ENCODE data around the gene ZCCHC4. TPM values are rescaled to one million over a fixed set of nuclear protein-coding genes. Genes with fewer than 3 reads are reported as not detected.

ZCCHC4 gene
- total and polyA plus RNA-seq, 3 donors from 2014 or later: 10.3 to 27.5 (median 27.3) TPM

DNA sequence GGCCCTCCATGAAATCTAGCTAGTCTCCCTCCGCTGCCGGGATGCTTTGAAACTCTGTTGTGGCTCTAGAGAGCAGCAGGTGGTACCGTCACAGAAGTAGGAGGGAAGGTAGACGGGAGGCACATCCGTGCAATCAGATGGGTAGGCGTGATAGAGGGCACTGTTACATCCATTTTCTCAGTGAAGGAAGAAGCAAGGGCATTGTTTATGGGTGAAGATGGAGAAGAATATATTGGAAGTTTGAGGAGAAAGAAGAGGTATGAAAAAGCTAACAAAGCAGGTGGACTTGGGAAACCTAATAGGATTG lies 65.8 kb downstream of the ZCCHC4 start:
- no peak overlapping the region for H3K27ac ChIP-seq
- WGBS, 2 donors: 52 to 80% methylated on average over 6 of the region's 6 CpGs
- no peaks in the 10 kb centered on the region for H3K9me3 ChIP-seq
- no peaks in the 10 kb centered on the region for H3K4me1 ChIP-seq
- no peak overlapping the region for H3K4me3 ChIP-seq
- H3K27me3 ChIP-seq: no peaks in the 10 kb centered on the region
- intact Hi-C loops (cut with DNase I; ENCODE audit: low total_unique reads): no loop called here
- TF ChIP-seq, protein P1, sequence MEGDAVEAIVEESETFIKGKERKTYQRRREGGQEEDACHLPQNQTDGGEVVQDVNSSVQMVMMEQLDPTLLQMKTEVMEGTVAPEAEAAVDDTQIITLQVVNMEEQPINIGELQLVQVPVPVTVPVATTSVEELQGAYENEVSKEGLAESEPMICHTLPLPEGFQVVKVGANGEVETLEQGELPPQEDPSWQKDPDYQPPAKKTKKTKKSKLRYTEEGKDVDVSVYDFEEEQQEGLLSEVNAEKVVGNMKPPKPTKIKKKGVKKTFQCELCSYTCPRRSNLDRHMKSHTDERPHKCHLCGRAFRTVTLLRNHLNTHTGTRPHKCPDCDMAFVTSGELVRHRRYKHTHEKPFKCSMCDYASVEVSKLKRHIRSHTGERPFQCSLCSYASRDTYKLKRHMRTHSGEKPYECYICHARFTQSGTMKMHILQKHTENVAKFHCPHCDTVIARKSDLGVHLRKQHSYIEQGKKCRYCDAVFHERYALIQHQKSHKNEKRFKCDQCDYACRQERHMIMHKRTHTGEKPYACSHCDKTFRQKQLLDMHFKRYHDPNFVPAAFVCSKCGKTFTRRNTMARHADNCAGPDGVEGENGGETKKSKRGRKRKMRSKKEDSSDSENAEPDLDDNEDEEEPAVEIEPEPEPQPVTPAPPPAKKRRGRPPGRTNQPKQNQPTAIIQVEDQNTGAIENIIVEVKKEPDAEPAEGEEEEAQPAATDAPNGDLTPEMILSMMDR (IDR thresholded peaks at IDR 0.05): no peak
- TF ChIP-seq POLR2A (IDR thresholded peaks at IDR 0.05): no peak
- H3K36me3 ChIP-seq (ENCODE audit: low read depth, missing control alignments): no peaks in the 10 kb centered on the region
- no peak for DNase-seq

DNA sequence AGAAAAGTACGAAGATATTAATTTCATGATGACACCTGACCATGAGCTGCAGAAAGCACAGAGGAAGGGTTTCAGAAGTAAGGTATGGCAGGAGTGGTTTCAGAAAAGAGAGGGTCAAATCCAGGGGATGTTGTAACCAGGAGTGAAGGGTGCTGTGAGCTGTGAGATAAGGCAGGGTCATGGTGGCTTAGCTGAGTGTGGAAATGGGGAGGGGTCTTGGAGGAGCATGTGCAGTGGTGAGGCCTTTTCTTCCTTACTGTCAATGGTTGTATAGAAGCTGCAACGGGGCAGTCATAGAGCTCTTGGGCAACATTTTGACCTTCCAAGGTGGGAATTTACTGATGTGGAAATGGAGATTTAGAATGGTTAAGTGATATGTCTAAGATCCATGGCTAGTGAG lies 67.0 kb downstream of the ZCCHC4 start:
- Histone ChIP-seq H3K27me3 (no peaks in the 10 kb centered on the region), H3K9me3 (no peaks in the 10 kb centered on the region), H3K4me3 (no peak overlapping the region), H3K4me1 (no peaks in the 10 kb centered on the region), H3K27ac (no peak overlapping the region), H3K36me3 (ENCODE audit: low read depth, missing control alignments) (no peaks in the 10 kb centered on the region)
- WGBS, 2 donors: 89 to 90% methylated on average over 2 of the region's 2 CpGs
- intact Hi-C loops (cut with DNase I; ENCODE audit: low total_unique reads): no loop called here
- TF ChIP-seq, protein P1 (IDR thresholded peaks at IDR 0.05): no peak
- no peak for TF ChIP-seq POLR2A (IDR thresholded peaks at IDR 0.05)
- DNase-seq: no peak

DNA sequence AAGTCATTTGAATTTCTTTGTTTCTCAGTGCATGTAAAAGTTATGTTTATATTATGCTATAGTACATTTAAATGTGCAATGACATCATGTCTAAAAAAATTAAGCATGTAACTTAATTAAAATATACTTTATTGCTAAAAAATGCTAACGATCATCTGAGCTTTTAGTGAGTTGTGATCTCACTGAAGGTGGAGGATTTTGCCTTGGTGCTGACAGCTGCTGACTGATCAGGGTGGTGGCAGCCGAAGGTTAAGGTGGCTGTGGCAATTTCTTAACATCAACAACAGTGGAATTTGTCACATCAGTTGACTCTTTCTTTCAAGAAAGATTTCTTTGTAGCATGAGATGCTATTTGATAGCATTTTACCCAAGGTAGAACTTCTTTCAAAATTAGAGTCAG lies 71.1 kb downstream of the ZCCHC4 start:
- no peaks in the 10 kb centered on the region for H3K9me3 ChIP-seq
- no peak overlapping the region for H3K27ac ChIP-seq
- intact Hi-C loops (cut with DNase I; ENCODE audit: low total_unique reads): no loop called here
- H3K4me1 ChIP-seq: no peaks in the 10 kb centered on the region
- no peaks in the 10 kb centered on the region for H3K36me3 ChIP-seq (ENCODE audit: low read depth, missing control alignments)
- no peak overlapping the region for H3K4me3 ChIP-seq
- DNase-seq: no peak
- TF ChIP-seq POLR2A (IDR thresholded peaks at IDR 0.05): no peak
- TF ChIP-seq, protein P1 (IDR thresholded peaks at IDR 0.05): no peak
- 48 to 60% methylated on average over 2 of the region's 2 CpGs for WGBS, 2 donors
- no peaks in the 10 kb centered on the region for H3K27me3 ChIP-seq

DNA sequence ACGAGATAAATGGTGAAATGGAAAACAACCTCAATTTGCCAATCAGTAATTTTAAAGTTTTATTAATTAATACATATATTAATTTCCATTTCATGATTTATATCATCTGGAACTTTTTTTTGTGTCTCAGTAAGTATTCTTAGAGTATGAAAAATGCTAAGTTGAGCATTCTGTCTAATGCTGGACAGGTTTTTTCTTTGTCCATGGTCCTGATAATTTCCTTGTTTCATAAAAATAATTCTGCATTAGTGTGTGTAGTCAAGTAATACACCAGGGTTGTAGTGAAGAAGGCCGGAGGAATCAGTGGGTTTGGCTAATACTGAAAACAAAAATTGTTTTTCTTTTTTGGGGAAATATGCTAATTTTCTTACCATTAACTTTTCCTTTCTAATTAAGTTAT lies 74.4 kb downstream of the ZCCHC4 start:
- no peak overlapping the region for H3K4me3 ChIP-seq
- no peaks in the 10 kb centered on the region for H3K36me3 ChIP-seq (ENCODE audit: low read depth, missing control alignments)
- no peak overlapping the region for H3K27ac ChIP-seq
- H3K9me3 ChIP-seq: no peaks in the 10 kb centered on the region
- TF ChIP-seq, protein P1 (IDR thresholded peaks at IDR 0.05): no peak
- TF ChIP-seq POLR2A (IDR thresholded peaks at IDR 0.05): no peak
- no peaks in the 10 kb centered on the region for H3K4me1 ChIP-seq
- no peaks in the 10 kb centered on the region for H3K27me3 ChIP-seq
- no peak for DNase-seq
- 90 to 91% methylated on average over 2 of the region's 2 CpGs for WGBS, 2 donors
- intact Hi-C loops (cut with DNase I; ENCODE audit: low total_unique reads): no loop called here

DNA sequence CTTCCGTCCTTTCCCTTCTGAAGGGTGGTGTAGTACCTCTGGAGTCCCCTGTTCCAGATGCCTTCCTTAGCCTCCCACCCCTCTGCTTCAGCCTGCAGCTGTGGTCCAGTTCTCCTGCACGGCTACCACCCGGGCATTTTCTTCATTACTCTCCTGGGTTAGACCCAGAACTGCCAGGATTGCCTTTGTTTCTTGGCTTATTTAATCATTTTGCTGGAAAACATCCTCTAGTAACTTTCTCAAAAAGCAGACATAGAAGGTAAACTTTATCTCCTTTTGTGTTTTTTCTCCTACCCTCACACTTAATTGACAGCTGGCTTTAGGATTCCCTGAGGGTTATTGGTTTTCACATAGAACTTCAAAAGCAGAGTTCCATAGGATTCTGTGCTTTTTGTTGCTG lies 84.7 kb downstream of the ZCCHC4 start:
- Histone ChIP-seq H3K27ac (no peak overlapping the region), H3K27me3 (no peaks in the 10 kb centered on the region), H3K4me1 (no peaks in the 10 kb centered on the region), H3K4me3 (no peak overlapping the region), H3K9me3 (no peaks in the 10 kb centered on the region), H3K36me3 (ENCODE audit: low read depth, missing control alignments) (no peaks in the 10 kb centered on the region)
- TF ChIP-seq POLR2A (IDR thresholded peaks at IDR 0.05): no peak
- TF ChIP-seq, protein P1 (IDR thresholded peaks at IDR 0.05): no peak
- intact Hi-C loops (cut with DNase I; ENCODE audit: low total_unique reads): no loop called here
- 99 to 100% methylated on average over 3 of the region's 3 CpGs for WGBS, 2 donors
- no peak for DNase-seq
